Tibial nerve (tissue), 4 donors: ENCODE measurements around the gene LARP1.

Experiments
- CTCF ChIP-seq, 5 experiments: fragments of 200-600 bp in 3 of 5; fragments of 450-650 bp in 2 of 5; sonication (generic) in 3 of 5; IDR thresholded peaks; one replicate each; pipeline ENCODE4 v1.5.1; 2016 to 2019; ENCODE audit warnings: antibody characterized with exemption in 5 of 5, mild to moderate bottlenecking in 3 of 5, moderate library complexity in 2 of 5
- EP300 ChIP-seq, 2 donors: sonication (generic); formaldehyde crosslinking; IDR thresholded peaks; one replicate each; pipeline ENCODE4 v1.6.1; 2017; ENCODE audit warnings: antibody characterized with exemption in 2 of 2, mild to moderate bottlenecking in 1 of 2
- POLR2A ChIP-seq, 2 donors: fragments of 450-650 bp; IDR thresholded peaks; one replicate each; pipeline ENCODE4 v1.6.1; 2017; ENCODE audit warnings: antibody characterized with exemption in 2 of 2, mild to moderate bottlenecking in 2 of 2, moderate library complexity in 2 of 2

- no peak for TF ChIP-seq CTCF (IDR thresholded peaks at IDR 0.05)
- no peak for TF ChIP-seq POLR2A (IDR thresholded peaks at IDR 0.05)
- TF ChIP-seq EP300 (IDR thresholded peaks at IDR 0.05): no peak
Observed at GRCh38 chr5:154780128-154780527, 25.0 kb downstream of the LARP1 start.
